ENCODE measurements around the gene RLIM. TPM values are rescaled to one million over a fixed set of nuclear protein-coding genes. Genes with fewer than 3 reads are reported as not detected.

Gene RLIM
- total and polyA plus RNA-seq, 2 experiments from 2014 or later: 6.6 to 40.1 TPM

- TF ChIP-seq CTCF (conservative IDR thresholded peaks at IDR 0.05; ENCODE audit: low read depth in 2 of 2) (no peak), JUNB (IDR thresholded peaks at IDR 0.05; ENCODE audit: unreplicated experiment) (no peak), POLR2AphosphoS5 (IDR thresholded peaks at IDR 0.05; ENCODE audit: low read depth) (no peak), ZNF331 (CRISPR knock-in tag; IDR thresholded peaks at IDR 0.05; ENCODE audit: low read depth) (no peak), STAT1 (IDR thresholded peaks at IDR 0.05; ENCODE audit: unreplicated experiment) (no peak), ETS1 (IDR thresholded peaks at IDR 0.05) (no peak), ZNF114 (CRISPR knock-in tag; IDR thresholded peaks at IDR 0.05) (no peak), ZNF462 (CRISPR knock-in tag; IDR thresholded peaks at IDR 0.05) (no peak), REST (IDR thresholded peaks at IDR 0.05; ENCODE audit: unreplicated experiment) (no peak), CREB1 (CRISPR knock-in tag; IDR thresholded peaks at IDR 0.05; ENCODE audit: low read depth) (no peak), EZH2phosphoT487 (IDR thresholded peaks at IDR 0.05; ENCODE audit: unreplicated experiment) (no peak)
- H3K4me3 Mint-ChIP-seq: no peak overlapping the region
- no peak overlapping the region for H3K4me3 ChIP-seq
- H3K4me1 ChIP-seq (ENCODE audit: insufficient read depth): no peaks in the 10 kb centered on the region; the same call in 1 of the 2 replicates
- no peaks in the 10 kb centered on the region for H3K79me2 ChIP-seq (replicated peaks; ENCODE audit: insufficient read depth)
- H3K36me3 Mint-ChIP-seq (ENCODE audit: low read depth): no peaks in the 10 kb centered on the region
- H3K27me3 Mint-ChIP-seq (ENCODE audit: insufficient read depth, low read depth, poor library complexity): peaks cover 6% of the 10 kb centered on the region
- H3K4me2 ChIP-seq: no peak overlapping the region
- H4K20me1 ChIP-seq (replicated peaks; ENCODE audit: insufficient read depth): no peaks in the 10 kb centered on the region
- peaks cover 2% of the 10 kb centered on the region; the same call in 2 of the 3 replicates for H3K4me1 Mint-ChIP-seq
- H3K27me3 ChIP-seq (ENCODE audit: insufficient read depth): no peaks in the 10 kb centered on the region
- H3K9me3 Mint-ChIP-seq: no peaks in the 10 kb centered on the region; the same call in 2 of the 3 replicates
- no peak for DNase-seq (ENCODE audit: low spot score)
- H3K36me3 ChIP-seq (ENCODE audit: insufficient read depth): no peaks in the 10 kb centered on the region
- ATAC-seq: no peak
- H3K9me2 ChIP-seq (ENCODE audit: insufficient read depth): 0 out of 2 replicates have a peak, but pooled peaks cover 3% of the 10 kb centered on the region
- no peak overlapping the region for H3K27ac Mint-ChIP-seq
- H3K27ac ChIP-seq (ENCODE audit: low read depth): no peak overlapping the region
- H3F3A ChIP-seq (replicated peaks; ENCODE audit: low read depth): no peaks in the 10 kb centered on the region
- no peak overlapping the region for H2AFZ ChIP-seq
Observed at GRCh38 chrX:74546984-74547383, 67.4 kb downstream of the RLIM start.

All from GM23338 (cell line).